Measurements from ENCODE around the gene DR1. TPM values are rescaled to one million over a fixed set of nuclear protein-coding genes. Genes with fewer than 3 reads are reported as not detected.

The DR1 gene
- total and polyA plus RNA-seq, 2 of the 13 experiments (the other 11 are each of a cell fraction or from before 2014, with no cell fraction given) = 17.8 to 42.3 TPM

- TF ChIP-seq SNAPC2 (CRISPR knock-in tag; IDR thresholded peaks at IDR 0.05) = peak; percentile 95
- TF ChIP-seq HOXA7 (CRISPR knock-in tag; IDR thresholded peaks at IDR 0.05) = no peak
- TF ChIP-seq, protein P1, sequence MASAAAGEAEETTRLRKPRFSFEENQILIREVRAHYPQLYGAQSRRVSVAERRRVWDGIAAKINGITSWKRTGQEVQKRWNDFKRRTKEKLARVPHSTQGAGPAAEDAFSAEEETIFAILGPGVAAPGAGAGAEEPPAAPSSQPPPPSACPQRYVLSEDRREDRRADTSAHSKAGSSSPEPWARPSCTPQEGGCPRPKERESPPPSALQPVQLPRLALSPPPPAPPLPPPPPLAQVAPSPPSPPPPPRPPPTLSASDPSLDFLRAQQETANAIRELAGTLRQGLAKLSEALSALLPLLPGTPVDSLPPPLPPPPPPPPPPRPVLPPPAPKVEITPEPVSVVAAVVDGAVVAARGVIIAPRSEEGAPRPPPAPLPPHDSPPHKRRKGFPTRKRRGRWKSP (CRISPR knock-in tag; IDR thresholded peaks at IDR 0.05) = peak; percentile 85
- no peak for TF ChIP-seq SMARCC2 (IDR thresholded peaks at IDR 0.05)
- peak; percentile 64; the same call in 1 of the 2 replicates for TF ChIP-seq ZBTB21 (CRISPR knock-in tag; IDR thresholded peaks at IDR 0.05)
- peak; percentile 61; the same call in 1 of the 2 replicates for TF ChIP-seq RFXANK (CRISPR knock-in tag; IDR thresholded peaks at IDR 0.05)
- peak; percentile 82 for TF ChIP-seq U2AF1 (optimal IDR thresholded peaks at IDR 0.05; ENCODE audit: low read depth, low read length)
- TF ChIP-seq SAFB2 (CRISPR knock-in tag; IDR thresholded peaks at IDR 0.05; ENCODE audit: borderline replicate concordance, low read depth) = peak; percentile 42; the same call in 1 of the 2 replicates
- peak; percentile 93; the same call in 1 of the 2 replicates for TF ChIP-seq KLF11 (CRISPR knock-in tag; IDR thresholded peaks at IDR 0.05)
- TF ChIP-seq XBP1 (CRISPR knock-in tag; IDR thresholded peaks at IDR 0.05) = no peak
- TF ChIP-seq CENPBD1 (CRISPR knock-in tag; IDR thresholded peaks at IDR 0.05; ENCODE audit: borderline replicate concordance, low read depth) = 0 out of 2 replicates have a peak, but pooled peaks have one; percentile 25
- TF ChIP-seq MYNN (CRISPR knock-in tag; IDR thresholded peaks at IDR 0.05; ENCODE audit: low read depth) = no peak
- TF ChIP-seq FOXM1 (CRISPR knock-in tag; IDR thresholded peaks at IDR 0.05) = no peak
- TF ChIP-seq ZNF382 (CRISPR knock-in tag; IDR thresholded peaks at IDR 0.05; ENCODE audit: borderline replicate concordance) = no peak
- no peak; the same call in 1 of the 2 replicates for TF ChIP-seq MIER2 (CRISPR knock-in tag; IDR thresholded peaks at IDR 0.05)
- peak; percentile 71 for TF ChIP-seq HMG20B (CRISPR knock-in tag; conservative IDR thresholded peaks at IDR 0.05)
- peak; percentile 52; the same call in 1 of the 2 replicates for TF ChIP-seq HINFP (CRISPR knock-in tag; IDR thresholded peaks at IDR 0.05; ENCODE audit: low read depth)
- TF ChIP-seq ZBTB34 (CRISPR knock-in tag; IDR thresholded peaks at IDR 0.05) = peak; percentile 85
- no peak for TF ChIP-seq ZNF24 (IDR thresholded peaks at IDR 0.05)
- 0 out of 2 replicates have a peak, but pooled peaks have one; percentile 31 for TF ChIP-seq BRD4 (CRISPR knock-in tag; IDR thresholded peaks at IDR 0.05)
- peak; percentile 97 for TF ChIP-seq ZNF430 (CRISPR knock-in tag; IDR thresholded peaks at IDR 0.05)
- peak; percentile 96 for TF ChIP-seq MYC (CRISPR knock-in tag; IDR thresholded peaks at IDR 0.05; ENCODE audit: borderline replicate concordance)
- TF ChIP-seq SCMH1 (CRISPR knock-in tag; IDR thresholded peaks at IDR 0.05; ENCODE audit: borderline replicate concordance) = no peak
- peak; percentile 54; the same call in 1 of the 2 replicates for TF ChIP-seq ZNF749 (CRISPR knock-in tag; IDR thresholded peaks at IDR 0.05; ENCODE audit: borderline replicate concordance)
- no peak for TF ChIP-seq ZUFSP (CRISPR knock-in tag; IDR thresholded peaks at IDR 0.05; ENCODE audit: borderline replicate concordance)
Observed at GRCh38 chr1:93345633-93346420, at the start of gene DR1 (continued).

Measured in HepG2 (cell line).